ENCODE results near the gene YWHAH. TPM values are rescaled to one million over a fixed set of nuclear protein-coding genes. Genes with fewer than 3 reads are reported as not detected.

Gene YWHAH
- total RNA-seq, 2 experiments from 2014 or later = 224 to 254 TPM

GRCh38 chr22:31911565-31912406 lies 32.5 kb upstream of the YWHAH start:
- H3K27ac Mint-ChIP-seq = no peak overlapping the region
- CTCF ChIA-PET = no interaction called here

GRCh38 chr22:31912407-31912743 lies 32.0 kb upstream of the YWHAH start:
- ATAC-seq (no peak), DNase-seq (no peak)
- Mint-ChIP-seq H3K9me3 (ENCODE audit: low read depth) (no peaks in the 10 kb centered on the region), H3K4me1 (peaks cover 9% of the 10 kb centered on the region), H3K36me3 (peaks cover 2% of the 10 kb centered on the region), H3K27ac (no peak overlapping the region), H3K4me3 (no peak overlapping the region), H3K27me3 (no peaks in the 10 kb centered on the region)
- CTCF ChIA-PET = no interaction called here

More at GRCh38 chr22:31911565-31912406, 32.5 kb upstream of the YWHAH start:
- Mint-ChIP-seq H3K36me3 (peaks cover 2% of the 10 kb centered on the region), H3K4me1 (peaks cover 3% of the 10 kb centered on the region), H3K9me3 (ENCODE audit: low read depth) (no peaks in the 10 kb centered on the region), H3K27me3 (no peaks in the 10 kb centered on the region), H3K4me3 (no peak overlapping the region)
- no peak for DNase-seq
- ATAC-seq = no peak

- Mint-ChIP-seq H3K9me3 (ENCODE audit: low read depth) (no peaks in the 10 kb centered on the region), H3K27me3 (no peaks in the 10 kb centered on the region), H3K27ac (no peak overlapping the region), H3K4me3 (no peak overlapping the region), H3K36me3 (no peaks in the 10 kb centered on the region), H3K4me1 (peaks cover 18% of the 10 kb centered on the region)
- DNase-seq (no peak), ATAC-seq (no peak)
- CTCF ChIA-PET = no interaction called here
These were observed 28.7 kb upstream of the YWHAH start for GRCh38 chr22:31915586-31915985.

DNA sequence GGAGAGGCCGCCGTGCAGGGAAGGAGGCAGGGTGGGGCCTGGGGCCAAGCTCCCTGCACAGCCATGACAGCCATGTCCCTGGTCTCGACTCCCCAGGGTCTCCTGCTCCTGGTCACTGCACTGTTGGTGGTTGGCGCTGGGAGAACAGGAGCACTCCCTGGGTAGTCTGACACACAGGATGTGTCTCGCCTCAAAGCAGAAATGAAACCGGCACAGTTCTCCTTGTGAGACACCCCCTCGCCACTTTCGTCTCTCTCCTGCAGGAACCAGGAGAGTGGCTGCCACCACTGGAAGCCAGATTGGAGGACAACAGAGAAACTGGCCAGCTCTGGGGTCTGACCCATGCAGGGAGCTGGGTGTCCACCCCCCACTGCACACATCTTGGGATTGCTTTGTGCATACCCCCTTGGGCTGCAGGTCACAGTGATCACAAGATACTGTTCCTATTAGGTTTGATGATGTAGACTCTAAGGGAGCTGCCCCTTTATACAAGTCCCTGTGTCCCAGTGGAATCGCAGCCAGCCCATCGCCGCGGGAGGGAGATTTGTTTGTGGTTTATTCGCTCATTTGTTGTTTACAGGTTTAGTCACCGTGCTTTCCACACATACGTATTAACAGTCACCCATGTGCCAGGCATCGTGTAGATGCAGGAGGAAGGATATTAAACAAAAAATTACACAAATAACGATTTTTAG lies 27.0 kb upstream of the YWHAH start:
- ATAC-seq = peak; percentile 78

DNA sequence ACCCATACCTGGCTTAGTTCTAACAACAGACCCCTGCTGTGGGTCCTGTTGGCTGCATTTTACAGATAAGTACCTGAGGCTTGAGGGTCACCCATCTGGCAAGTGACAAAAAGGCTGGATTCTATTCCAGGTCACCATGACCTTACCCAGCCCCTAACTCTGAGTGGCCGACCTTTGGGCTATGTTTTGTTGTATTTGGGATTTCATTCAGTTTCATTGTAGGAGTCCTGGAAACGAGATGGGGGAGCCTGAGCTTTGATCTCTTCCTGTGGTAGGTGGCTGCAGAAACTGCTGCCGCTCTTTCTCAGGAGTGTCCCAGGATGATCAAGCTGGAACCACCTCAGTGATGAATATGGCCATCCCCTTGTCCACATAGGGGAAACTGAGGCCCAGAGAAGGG lies 24.6 kb upstream of the YWHAH start:
- CTCF ChIA-PET = interaction anchor here (0.6 to 1.8 kb wide), 2 partner anchors 51 to 173 kb away, joined by 3 to 10 read pairs; no protein-coding TSS in a partner anchor
- DNase-seq (no peak), ATAC-seq (no peak)
- H3K27me3 Mint-ChIP-seq = peaks cover 4% of the 10 kb centered on the region
- H3K36me3 Mint-ChIP-seq = no peaks in the 10 kb centered on the region
- no peak overlapping the region for H3K4me3 Mint-ChIP-seq
- H3K9me3 Mint-ChIP-seq (ENCODE audit: low read depth) = no peaks in the 10 kb centered on the region
- no peak overlapping the region for H3K27ac Mint-ChIP-seq
- H3K4me1 Mint-ChIP-seq = peaks cover 26% of the 10 kb centered on the region

More for the DNA sequence above, 27.0 kb upstream of the YWHAH start:
- H3K9me3 Mint-ChIP-seq (ENCODE audit: low read depth) = no peaks in the 10 kb centered on the region
- peak overlapping the region; percentile 66 for H3K27ac Mint-ChIP-seq
- no peaks in the 10 kb centered on the region for H3K27me3 Mint-ChIP-seq
- no peaks in the 10 kb centered on the region for H3K36me3 Mint-ChIP-seq
- DNase-seq = peak; percentile 59
- peaks cover 18% of the 10 kb centered on the region for H3K4me1 Mint-ChIP-seq
- CTCF ChIA-PET = interaction anchor here (1.4 kb wide), 1 partner anchor 41 kb away, joined by 3 read pairs; no protein-coding TSS in a partner anchor
- H3K4me3 Mint-ChIP-seq = peak overlapping the region; percentile 55

DNA sequence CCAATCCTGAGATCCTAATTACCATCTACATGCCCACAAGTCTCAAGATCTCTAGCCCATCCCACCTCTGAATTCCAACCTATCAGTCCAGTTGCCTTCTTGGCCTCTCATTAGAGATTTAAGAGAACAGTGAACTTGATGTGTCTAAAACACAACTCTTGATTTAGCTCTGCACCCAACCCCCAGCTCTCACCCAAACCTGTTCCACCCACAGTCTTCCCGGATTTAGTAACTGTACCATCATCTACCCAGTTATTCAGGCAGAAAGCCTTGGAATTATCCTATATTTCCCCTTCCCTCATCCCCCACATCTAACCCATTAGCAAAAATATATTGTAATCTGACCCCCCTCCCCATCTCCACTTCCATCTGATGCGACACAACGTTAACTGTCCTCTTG lies 24.0 kb upstream of the YWHAH start:
- ATAC-seq = no peak
- Mint-ChIP-seq H3K27me3 (peaks cover 9% of the 10 kb centered on the region), H3K9me3 (ENCODE audit: low read depth) (no peaks in the 10 kb centered on the region), H3K36me3 (no peaks in the 10 kb centered on the region), H3K4me3 (no peak overlapping the region), H3K27ac (no peak overlapping the region), H3K4me1 (peaks cover 26% of the 10 kb centered on the region)
- CTCF ChIA-PET = no interaction called here
- DNase-seq = no peak

DNA sequence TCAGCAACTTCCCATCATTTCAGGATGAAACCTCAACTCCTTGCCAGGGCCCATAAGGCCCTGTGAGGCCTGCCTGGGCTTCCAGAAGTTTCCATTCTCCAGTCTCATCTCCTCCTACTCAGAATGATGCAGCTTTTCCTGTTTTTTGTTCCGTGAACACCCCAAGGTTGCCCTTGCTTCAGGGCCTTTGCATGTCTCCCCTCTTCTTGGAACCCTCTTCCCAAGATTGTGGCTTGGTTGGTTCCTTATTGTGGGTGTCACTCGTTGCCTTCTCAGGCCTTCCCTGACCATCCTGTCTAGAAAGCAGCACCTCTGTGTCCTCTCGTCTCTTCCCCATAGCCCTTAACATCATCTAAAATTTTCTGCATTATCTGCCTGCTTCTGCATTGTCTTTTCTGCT lies 23.2 kb upstream of the YWHAH start:
- ATAC-seq (no peak), DNase-seq (no peak)
- no peaks in the 10 kb centered on the region for H3K9me3 Mint-ChIP-seq (ENCODE audit: low read depth)
- H3K27ac Mint-ChIP-seq = no peak overlapping the region
- H3K27me3 Mint-ChIP-seq = peaks cover 14% of the 10 kb centered on the region
- peaks cover 26% of the 10 kb centered on the region for H3K4me1 Mint-ChIP-seq
- no peaks in the 10 kb centered on the region for H3K36me3 Mint-ChIP-seq
- no peak overlapping the region for H3K4me3 Mint-ChIP-seq
- CTCF ChIA-PET = no interaction called here

- Mint-ChIP-seq H3K27me3 (peaks cover 23% of the 10 kb centered on the region), H3K4me1 (peaks cover 15% of the 10 kb centered on the region), H3K27ac (no peak overlapping the region), H3K36me3 (no peaks in the 10 kb centered on the region), H3K4me3 (no peak overlapping the region), H3K9me3 (ENCODE audit: low read depth) (no peaks in the 10 kb centered on the region)
- no peak for ATAC-seq
- CTCF ChIA-PET = no interaction called here
- no peak for DNase-seq
These were observed 21.8 kb upstream of the YWHAH start for GRCh38 chr22:31922534-31922933.

GRCh38 chr22:31923136-31923535 lies 21.2 kb upstream of the YWHAH start:
- Mint-ChIP-seq H3K4me1 (peaks cover 10% of the 10 kb centered on the region), H3K9me3 (ENCODE audit: low read depth) (no peaks in the 10 kb centered on the region)
- CTCF ChIA-PET = no interaction called here

DNA sequence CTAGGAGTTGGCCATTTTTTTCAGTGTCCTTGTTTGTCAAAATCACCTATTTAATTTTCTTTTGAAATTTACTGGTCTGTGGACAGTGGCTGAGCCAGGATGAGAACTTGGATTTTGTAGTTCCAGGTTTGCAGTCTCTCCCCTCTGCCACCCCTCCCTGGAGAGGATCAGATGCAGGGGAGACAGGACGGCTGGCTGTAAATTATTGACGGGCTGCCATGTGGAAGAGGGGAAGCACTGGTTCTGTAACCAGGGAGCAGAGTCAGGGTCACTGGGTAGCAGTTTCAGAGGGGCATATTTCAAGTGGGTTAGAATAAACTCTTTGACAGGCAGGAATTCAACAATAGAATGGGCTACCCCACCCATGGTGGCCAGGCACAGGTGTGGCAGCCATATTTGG lies 20.6 kb upstream of the YWHAH start:
- Mint-ChIP-seq H3K4me1 (peaks cover 8% of the 10 kb centered on the region), H3K36me3 (no peaks in the 10 kb centered on the region), H3K27me3 (peaks cover 28% of the 10 kb centered on the region), H3K4me3 (no peak overlapping the region), H3K27ac (no peak overlapping the region), H3K9me3 (ENCODE audit: low read depth) (no peaks in the 10 kb centered on the region)
- CTCF ChIA-PET = no interaction called here
- no peak for ATAC-seq
- no peak for DNase-seq

More at GRCh38 chr22:31923136-31923535, 21.2 kb upstream of the YWHAH start:
- no peak for DNase-seq
- no peak overlapping the region for H3K27ac Mint-ChIP-seq
- no peaks in the 10 kb centered on the region for H3K36me3 Mint-ChIP-seq
- no peak overlapping the region for H3K4me3 Mint-ChIP-seq
- peaks cover 26% of the 10 kb centered on the region for H3K27me3 Mint-ChIP-seq
- no peak for ATAC-seq

- Mint-ChIP-seq H3K27me3 (peaks cover 33% of the 10 kb centered on the region), H3K4me1 (peaks cover 8% of the 10 kb centered on the region), H3K9me3 (ENCODE audit: low read depth) (no peaks in the 10 kb centered on the region), H3K27ac (no peak overlapping the region), H3K4me3 (no peak overlapping the region), H3K36me3 (no peaks in the 10 kb centered on the region)
- ATAC-seq (no peak), DNase-seq (no peak)
- CTCF ChIA-PET = no interaction called here
These were observed 19.3 kb upstream of the YWHAH start for GRCh38 chr22:31925056-31925455.

DNA sequence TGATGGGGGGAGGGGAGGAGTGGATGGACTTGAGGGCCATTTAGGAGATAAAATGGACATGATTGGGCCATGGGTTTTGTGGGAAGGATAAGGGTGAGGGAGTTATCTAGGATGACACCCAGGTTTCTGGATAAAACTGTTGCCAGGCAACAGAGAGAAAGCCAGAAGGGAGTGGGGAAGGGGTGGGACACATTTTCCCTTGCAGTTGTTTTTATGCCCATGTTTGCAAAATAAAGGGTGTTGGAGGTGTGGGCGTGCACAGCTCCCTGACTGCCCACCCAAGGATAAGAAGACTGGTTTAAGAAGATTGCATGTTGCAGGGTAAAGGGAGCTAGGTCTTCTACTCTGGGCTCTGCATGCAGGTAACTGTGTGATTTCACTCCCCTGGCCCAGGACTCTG lies 18.3 kb upstream of the YWHAH start:
- H3K27me3 Mint-ChIP-seq = peaks cover 33% of the 10 kb centered on the region
- H3K36me3 Mint-ChIP-seq = no peaks in the 10 kb centered on the region
- CTCF ChIA-PET = interaction anchor here (1.4 kb wide), 1 partner anchor 17 kb away, joined by 3 read pairs; no protein-coding TSS in a partner anchor
- no peak overlapping the region for H3K4me3 Mint-ChIP-seq
- DNase-seq = no peak
- no peak for ATAC-seq
- no peak overlapping the region for H3K27ac Mint-ChIP-seq
- H3K4me1 Mint-ChIP-seq = peaks cover 8% of the 10 kb centered on the region
- no peaks in the 10 kb centered on the region for H3K9me3 Mint-ChIP-seq (ENCODE audit: low read depth)

DNA sequence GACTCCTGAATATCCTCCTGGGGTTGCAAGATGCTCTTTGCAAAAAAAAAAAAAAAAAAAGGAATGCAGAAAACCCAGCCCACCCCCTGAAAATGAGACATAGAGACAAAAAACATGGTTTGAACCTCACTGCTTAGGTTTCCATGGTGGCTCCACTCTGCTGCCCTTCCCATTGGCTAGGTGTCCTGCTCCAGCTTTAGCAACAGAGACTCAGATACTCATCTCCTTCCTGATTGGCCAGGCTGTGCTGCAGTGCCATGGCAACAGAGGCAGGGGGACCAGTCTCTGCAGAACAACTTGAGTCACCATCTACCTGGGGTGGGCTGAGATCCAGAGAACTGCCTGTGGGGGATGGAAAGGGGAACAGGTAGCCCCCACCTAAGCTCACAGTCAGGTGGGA lies 17.4 kb upstream of the YWHAH start:
- Mint-ChIP-seq H3K4me1 (peaks cover 10% of the 10 kb centered on the region), H3K36me3 (no peaks in the 10 kb centered on the region), H3K9me3 (ENCODE audit: low read depth) (no peaks in the 10 kb centered on the region), H3K4me3 (no peak overlapping the region), H3K27ac (no peak overlapping the region), H3K27me3 (peaks cover 33% of the 10 kb centered on the region)
- no peak for DNase-seq
- CTCF ChIA-PET = interaction anchor here (1.4 kb wide), 1 partner anchor 16 kb away, joined by 3 read pairs; no protein-coding TSS in a partner anchor
- no peak for ATAC-seq

GRCh38 chr22:31927562-31927961 lies 16.8 kb upstream of the YWHAH start:
- Mint-ChIP-seq H3K4me3 (no peak overlapping the region), H3K4me1 (peaks cover 10% of the 10 kb centered on the region), H3K27ac (no peak overlapping the region), H3K36me3 (no peaks in the 10 kb centered on the region), H3K9me3 (ENCODE audit: low read depth) (no peaks in the 10 kb centered on the region), H3K27me3 (peaks cover 32% of the 10 kb centered on the region)
- CTCF ChIA-PET = interaction anchor here (1.8 kb wide), 1 partner anchor 16 kb away, joined by 6 read pairs; no protein-coding TSS in a partner anchor
- DNase-seq (no peak), ATAC-seq (no peak)
